Activated T-helper 1 cell treated with anti-CD3 and anti-CD28 coated beads, Interleukin-12 subunit alpha, Interleukin-12 subunit beta, Interleukin-2, Interleukin-4 antibody, amounts not matched to agents 30 ng/mL and 10 ng/mL and 1 ng/mL, durations not matched to agents 14 hours and 24 hours and 36 hours (primary cell): ENCODE data around the gene TNS1. TPM values are rescaled to one million over a fixed set of nuclear protein-coding genes. Genes with fewer than 3 reads are reported as not detected.
A peak's percentile ranks its signal among the peaks of the same experiment; 100 is the strongest.
"Not testable (repeated sequence)": the region's sequence is repeated elsewhere in the genome, so short reads cannot be mapped to it uniquely, and the experiment has no call there.

Experiments used
- DNase-seq: peaks from one replicate; pipeline ENCODE4 v3.0.0; 2021; ENCODE audit warnings: low spot score
- H3K27ac Mint-ChIP-seq: one replicate; pipeline ENCODE4 v1.8.0; 2021; ENCODE audit warnings: mild to moderate bottlenecking, mixed read lengths
- H3K27me3 Mint-ChIP-seq: one replicate; pipeline ENCODE4 v1.8.0; 2022; ENCODE audit warnings: mild to moderate bottlenecking, moderate library complexity, mixed read lengths; ENCODE audit not compliant: insufficient read depth
- H3K36me3 Mint-ChIP-seq: one replicate; pipeline ENCODE4 v1.8.0; 2021; ENCODE audit warnings: low read depth, mixed read lengths
- H3K4me1 Mint-ChIP-seq: one replicate; pipeline ENCODE4 v1.8.0; 2021; ENCODE audit warnings: low read depth, mixed read lengths
- H3K4me3 Mint-ChIP-seq: one replicate; pipeline ENCODE4 v1.8.0; 2021; ENCODE audit warnings: mild to moderate bottlenecking, moderate library complexity, mixed read lengths
- H3K9me3 Mint-ChIP-seq: one replicate; pipeline ENCODE4 v1.8.0; 2021; ENCODE audit warnings: mixed read lengths
- intact Hi-C: fragments of 100-400 bp; cut with micrococcal nuclease; formaldehyde crosslinking; loops from one replicate; pipeline ENCODE4 v1.15.1; 2024
- total RNA-seq: library from RNA; stranded (reverse); gene quantifications from 2 replicates; pipeline ENCODE4 v1.2.3, GENCODE V29; 2022

The TNS1 gene
- 0.41 and 1.1 TPM in 2 replicates for total RNA-seq

GRCh38 chr2:218002845-218003180 lies at the start of gene TNS1:
TNS1 (minus strand) TSS chr2:218002995; CDS start chr2:218002872, 123 bp downstream.
- H3K27ac Mint-ChIP-seq = no peak within 1 kb of the TSS
- H3K36me3 Mint-ChIP-seq = no peaks in the 10 kb centered on the region
- H3K27me3 Mint-ChIP-seq = peaks cover 4% of the 10 kb centered on the region
- DNase-seq = no peak
- no peaks in the 10 kb centered on the region for H3K4me1 Mint-ChIP-seq
- H3K4me3 Mint-ChIP-seq = no peak within 1 kb of the TSS
- intact Hi-C loops = no loop called here
- H3K9me3 Mint-ChIP-seq = no peaks in the 10 kb centered on the region

- intact Hi-C loops = no loop called here
- peaks cover 2% of the 10 kb centered on the region for H3K36me3 Mint-ChIP-seq
- no peak overlapping the region for H3K27ac Mint-ChIP-seq
- DNase-seq = no peak
- H3K9me3 Mint-ChIP-seq = peaks cover 7% of the 10 kb centered on the region
- H3K27me3 Mint-ChIP-seq = peaks cover 10% of the 10 kb centered on the region
- H3K4me3 Mint-ChIP-seq = no peak overlapping the region
- H3K4me1 Mint-ChIP-seq = no peaks in the 10 kb centered on the region
These were observed 49.1 kb upstream of the TNS1 start for GRCh38 chr2:218051903-218052302.

DNA sequence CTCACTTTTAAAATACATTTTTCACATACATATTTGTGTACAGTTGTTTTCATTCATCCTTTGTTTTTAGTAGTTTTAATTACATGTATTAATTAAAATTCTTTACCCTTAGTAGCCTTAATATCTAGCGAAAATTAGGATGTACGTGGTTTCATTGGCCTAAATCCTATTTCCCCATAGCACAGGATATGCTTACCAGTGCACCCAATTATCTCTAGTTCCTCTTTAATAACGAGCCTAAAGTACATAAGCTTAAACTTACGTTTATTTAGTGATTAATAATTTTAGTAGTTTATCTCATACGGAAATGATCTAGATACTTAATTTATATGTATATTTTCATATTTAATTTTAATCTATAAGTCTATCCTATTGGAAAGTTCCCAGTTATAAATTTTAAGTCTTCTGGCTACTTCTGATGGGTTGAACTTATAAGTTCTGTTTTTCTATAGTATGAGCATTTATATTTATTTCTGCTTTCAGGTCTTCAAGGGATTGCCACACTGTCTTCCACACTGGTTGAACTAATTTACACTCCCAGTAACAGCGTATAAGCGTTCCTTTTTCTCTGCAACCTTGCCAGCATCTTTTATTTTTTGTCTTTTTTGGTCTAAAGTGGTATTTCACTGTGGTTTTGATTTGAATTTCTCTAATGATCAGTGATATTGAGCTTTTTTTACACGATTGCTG lies 44.9 kb upstream of the TNS1 start:
- H3K27ac Mint-ChIP-seq = no peak overlapping the region
- H3K36me3 Mint-ChIP-seq = peaks cover 5% of the 10 kb centered on the region
- H3K9me3 Mint-ChIP-seq = peaks cover 17% of the 10 kb centered on the region
- H3K4me3 Mint-ChIP-seq = no peak overlapping the region
- no peaks in the 10 kb centered on the region for H3K4me1 Mint-ChIP-seq
- H3K27me3 Mint-ChIP-seq = peaks cover 10% of the 10 kb centered on the region
- no peak for DNase-seq
- intact Hi-C loops = no loop called here

GRCh38 chr2:218046238-218046637 lies 43.4 kb upstream of the TNS1 start:
- H3K9me3 Mint-ChIP-seq = peaks cover 18% of the 10 kb centered on the region
- no peak for DNase-seq
- H3K27ac Mint-ChIP-seq = no peak overlapping the region
- intact Hi-C loops = no loop called here
- peaks cover 8% of the 10 kb centered on the region for H3K4me1 Mint-ChIP-seq
- peaks cover 5% of the 10 kb centered on the region for H3K36me3 Mint-ChIP-seq
- H3K4me3 Mint-ChIP-seq = no peak overlapping the region
- peaks cover 9% of the 10 kb centered on the region for H3K27me3 Mint-ChIP-seq

DNA sequence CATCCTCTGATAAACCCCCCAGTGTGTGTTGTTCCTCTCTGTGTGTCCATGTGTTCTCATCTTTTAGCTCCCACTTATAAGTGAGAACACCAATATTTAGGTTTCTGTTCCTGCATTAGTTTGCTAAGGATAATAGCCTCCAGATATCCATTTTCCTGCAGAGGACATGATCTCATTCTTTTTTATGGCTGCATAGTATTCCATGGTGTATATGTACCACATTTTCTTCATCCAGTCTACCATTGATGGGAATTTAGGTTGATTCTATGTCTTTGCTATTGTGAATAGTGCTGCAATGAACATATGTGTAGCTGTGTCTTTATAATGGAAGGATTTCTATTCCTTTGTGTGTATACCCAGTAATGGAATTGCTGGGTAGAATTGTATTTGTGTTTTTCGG lies 41.8 kb upstream of the TNS1 start:
- H3K27ac Mint-ChIP-seq, intact Hi-C loops, DNase-seq, H3K4me3 Mint-ChIP-seq, H3K36me3 Mint-ChIP-seq, H3K27me3 Mint-ChIP-seq: not testable (repeated sequence)
- Mint-ChIP-seq H3K4me1 (peaks cover 16% of the 10 kb centered on the region), H3K9me3 (peaks cover 21% of the 10 kb centered on the region)

DNA sequence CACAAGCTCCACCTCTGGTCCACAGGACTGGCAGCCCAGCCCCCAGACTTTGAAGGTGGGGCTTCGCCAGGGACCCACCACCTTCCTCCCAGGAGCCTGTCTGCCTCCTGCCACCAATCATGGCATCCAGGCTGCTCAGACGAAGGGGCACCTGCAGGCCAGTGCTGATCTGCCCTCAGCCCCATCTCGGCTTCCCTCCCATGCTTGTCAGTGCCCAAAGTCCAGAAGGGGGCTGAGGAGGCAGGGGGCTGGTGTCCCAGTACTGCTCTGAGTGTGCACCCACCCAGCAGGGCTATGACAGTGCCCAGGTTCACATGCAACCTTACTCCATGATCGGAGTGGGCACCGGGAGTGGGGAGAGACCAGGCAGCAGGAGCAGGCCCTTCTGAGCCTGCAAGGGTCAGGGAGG lies 40.9 kb upstream of the TNS1 start:
- intact Hi-C loops = no loop called here
- DNase-seq = no peak
- peaks cover 6% of the 10 kb centered on the region for H3K36me3 Mint-ChIP-seq
- peaks cover 25% of the 10 kb centered on the region for H3K4me1 Mint-ChIP-seq
- H3K27ac Mint-ChIP-seq = no peak overlapping the region
- H3K9me3 Mint-ChIP-seq = peaks cover 21% of the 10 kb centered on the region
- H3K4me3 Mint-ChIP-seq = no peak overlapping the region
- H3K27me3 Mint-ChIP-seq = peaks cover 4% of the 10 kb centered on the region

GRCh38 chr2:218043100-218043499 lies 40.3 kb upstream of the TNS1 start:
- DNase-seq = no peak
- intact Hi-C loops = no loop called here
- peaks cover 6% of the 10 kb centered on the region for H3K36me3 Mint-ChIP-seq
- no peak overlapping the region for H3K27ac Mint-ChIP-seq
- no peak overlapping the region for H3K4me3 Mint-ChIP-seq
- peaks cover 4% of the 10 kb centered on the region for H3K27me3 Mint-ChIP-seq
- H3K4me1 Mint-ChIP-seq = peaks cover 27% of the 10 kb centered on the region
- peaks cover 21% of the 10 kb centered on the region for H3K9me3 Mint-ChIP-seq

- Mint-ChIP-seq H3K4me1 (peaks cover 27% of the 10 kb centered on the region), H3K27ac (no peak overlapping the region), H3K36me3 (peaks cover 6% of the 10 kb centered on the region), H3K27me3 (peaks cover 2% of the 10 kb centered on the region), H3K9me3 (peaks cover 21% of the 10 kb centered on the region), H3K4me3 (no peak overlapping the region)
- intact Hi-C loops = no loop called here
- DNase-seq = no peak
These were observed 38.7 kb upstream of the TNS1 start for GRCh38 chr2:218041302-218042168.

DNA sequence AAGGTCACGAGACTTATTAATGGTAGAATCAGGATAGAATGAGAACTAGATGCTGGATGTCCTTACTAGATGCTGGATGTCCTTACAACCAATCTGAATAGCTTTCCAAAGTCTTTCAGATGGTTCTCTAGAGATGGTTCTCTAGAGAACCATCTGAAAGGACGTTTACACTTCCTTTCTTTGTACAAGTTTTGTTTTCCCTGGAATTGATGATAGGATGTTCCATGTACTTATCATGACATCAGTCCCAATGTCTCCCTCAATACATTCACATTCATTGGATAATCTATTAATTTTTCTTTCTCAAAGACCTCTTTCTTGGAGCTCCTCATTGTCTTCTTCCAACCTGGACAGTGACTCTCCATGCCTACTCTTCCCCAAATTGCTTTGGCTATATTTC lies 38.1 kb upstream of the TNS1 start:
- peaks cover 27% of the 10 kb centered on the region for H3K4me1 Mint-ChIP-seq
- H3K27ac Mint-ChIP-seq = no peak overlapping the region
- no peak overlapping the region for H3K4me3 Mint-ChIP-seq
- intact Hi-C loops = no loop called here
- H3K27me3 Mint-ChIP-seq = peaks cover 2% of the 10 kb centered on the region
- H3K9me3 Mint-ChIP-seq = peaks cover 21% of the 10 kb centered on the region
- no peak for DNase-seq
- peaks cover 6% of the 10 kb centered on the region for H3K36me3 Mint-ChIP-seq

- peaks cover 11% of the 10 kb centered on the region for H3K9me3 Mint-ChIP-seq
- peaks cover 2% of the 10 kb centered on the region for H3K27me3 Mint-ChIP-seq
- H3K4me3 Mint-ChIP-seq = no peak overlapping the region
- H3K36me3 Mint-ChIP-seq = peaks cover 1% of the 10 kb centered on the region
- intact Hi-C loops = no loop called here
- H3K4me1 Mint-ChIP-seq = peaks cover 27% of the 10 kb centered on the region
- no peak for DNase-seq
- no peak overlapping the region for H3K27ac Mint-ChIP-seq
These were observed 36.4 kb upstream of the TNS1 start for GRCh38 chr2:218039171-218039570.

- Mint-ChIP-seq H3K4me1 (peaks cover 20% of the 10 kb centered on the region), H3K27ac (no peak overlapping the region), H3K27me3 (peaks cover 2% of the 10 kb centered on the region), H3K4me3 (no peak overlapping the region), H3K36me3 (peaks cover 1% of the 10 kb centered on the region), H3K9me3 (peaks cover 11% of the 10 kb centered on the region)
- no peak for DNase-seq
- intact Hi-C loops = no loop called here
These were observed 33.6 kb upstream of the TNS1 start for GRCh38 chr2:218036371-218036770.

DNA sequence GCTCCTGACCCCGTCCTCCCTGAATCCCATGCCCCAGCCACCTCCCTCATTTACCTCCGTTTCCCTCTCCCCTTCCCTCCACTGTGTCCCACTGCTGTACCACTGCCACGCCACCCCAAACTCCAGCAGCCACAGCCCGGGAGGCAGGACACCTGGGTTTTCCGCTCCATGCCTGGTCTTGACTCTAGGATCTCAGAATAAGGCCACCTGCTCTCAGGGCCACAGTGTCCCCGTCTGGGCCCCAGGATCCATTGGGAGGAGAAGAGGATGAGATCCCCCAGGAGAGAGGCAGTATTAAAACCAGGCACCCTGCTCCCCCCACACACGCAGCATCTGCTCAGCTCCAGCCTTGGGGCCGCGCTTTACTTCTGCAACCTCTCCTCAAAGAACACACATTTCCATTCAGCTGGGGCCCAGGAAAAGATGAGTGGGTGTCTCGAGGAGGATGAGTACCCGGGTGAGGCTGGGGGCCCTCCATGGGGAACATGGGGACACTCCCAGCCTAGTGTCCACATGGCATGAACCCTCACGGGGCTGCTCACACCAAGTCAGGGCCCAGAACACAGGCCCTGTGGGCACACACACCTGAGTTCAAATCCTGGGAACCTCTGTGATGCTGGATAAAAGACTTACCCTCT lies 32.8 kb upstream of the TNS1 start:
- H3K4me3 Mint-ChIP-seq = peak overlapping the region; percentile 23
- intact Hi-C loops = loop anchor here (2.0 kb wide), 1 partner anchor 33 kb away; the partner anchor contains the start of gene RUFY4

More for the DNA sequence above, 32.8 kb upstream of the TNS1 start:
- Mint-ChIP-seq H3K9me3 (peaks cover 7% of the 10 kb centered on the region), H3K36me3 (peaks cover 1% of the 10 kb centered on the region), H3K27me3 (peaks cover 2% of the 10 kb centered on the region), H3K4me1 (peaks cover 16% of the 10 kb centered on the region), H3K27ac (peak overlapping the region; percentile 20)
- no peak for DNase-seq
